GM19455 (cell line): ENCODE measurements around the gene AP4M1.
"Not testable (repeated sequence)": the region's sequence is repeated elsewhere in the genome, so short reads cannot be mapped to it uniquely, and the experiment has no call there.

Experiments used
- ATAC-seq: cut with Tn5 transposase; IDR thresholded peaks from one replicate; pipeline ENCODE4 v1.9.1; 2021; ENCODE audit not compliant: unreplicated experiment

AP4M1 gene

GRCh38 chr7:100130220-100130607 lies 28.8 kb downstream of the AP4M1 start:
- not testable (repeated sequence) for ATAC-seq

GRCh38 chr7:100130608-100131453 lies 29.4 kb downstream of the AP4M1 start:
- no peak for ATAC-seq

- ATAC-seq, result no peak
These were observed 30.7 kb downstream of the AP4M1 start for GRCh38 chr7:100132126-100132525.

GRCh38 chr7:100132697-100133151 lies 31.3 kb downstream of the AP4M1 start:
- no peak for ATAC-seq

- no peak for ATAC-seq
These were observed 36.7 kb downstream of the AP4M1 start for GRCh38 chr7:100137851-100138760.

- no peak for ATAC-seq
These were observed 40.1 kb downstream of the AP4M1 start for GRCh38 chr7:100141555-100141949.

GRCh38 chr7:100142461-100142860 lies 41.0 kb downstream of the AP4M1 start:
- ATAC-seq, result no peak

GRCh38 chr7:100146350-100146749 lies 44.9 kb downstream of the AP4M1 start:
- not testable (repeated sequence) for ATAC-seq

GRCh38 chr7:100147278-100147677 lies 45.8 kb downstream of the AP4M1 start:
- no peak for ATAC-seq

- ATAC-seq, result no peak
These were observed 46.7 kb downstream of the AP4M1 start for GRCh38 chr7:100148225-100148558.

GRCh38 chr7:100148559-100149328 lies 47.3 kb downstream of the AP4M1 start, which contains the start of gene LAMTOR4:
Gene LAMTOR4, plus strand, starts transcription at chr7:100148918. Its CDS starts 55 bp downstream, at chr7:100148973.
- ATAC-seq, result peak; percentile 98

- ATAC-seq, result no peak
These were observed 51.0 kb downstream of the AP4M1 start for GRCh38 chr7:100152404-100152803.

- no peak for ATAC-seq
These were observed 51.7 kb downstream of the AP4M1 start for GRCh38 chr7:100152937-100153666.

GRCh38 chr7:100153708-100154535 lies 52.5 kb downstream of the AP4M1 start:
- ATAC-seq, result no peak

- no peak for ATAC-seq
These were observed 53.4 kb downstream of the AP4M1 start for GRCh38 chr7:100154651-100155491.

GRCh38 chr7:100155553-100156317 lies 54.3 kb downstream of the AP4M1 start:
- ATAC-seq, result no peak

GRCh38 chr7:100156331-100157068 lies 55.1 kb downstream of the AP4M1 start:
- ATAC-seq, result no peak
